Suprapubic skin (tissue), 4 donors: ENCODE data around the gene UBTD2.

Source experiments
- EP300 ChIP-seq: sonication (generic); formaldehyde crosslinking; IDR thresholded peaks from one replicate; pipeline ENCODE4 v1.6.1; 2017; ENCODE audit warnings: antibody characterized with exemption
- POLR2AphosphoS5 ChIP-seq, 3 donors: sonication (generic); formaldehyde crosslinking; IDR thresholded peaks; one replicate each; pipeline ENCODE4 v1.6.1; 2017; ENCODE audit warnings: antibody characterized with exemption in 3 of 3
- TF ChIP-seq, protein P1 (sequence below), 2 donors: fragments of 200-600 bp in 1 of 2; fragments of 450-650 bp in 1 of 2; sonication (generic) in 1 of 2; IDR thresholded peaks; one replicate each; pipeline ENCODE4 v1.5.1; 2016 to 2019; ENCODE audit warnings: antibody characterized with exemption in 2 of 2, mild to moderate bottlenecking in 1 of 2, moderate library complexity in 1 of 2

DNA sequence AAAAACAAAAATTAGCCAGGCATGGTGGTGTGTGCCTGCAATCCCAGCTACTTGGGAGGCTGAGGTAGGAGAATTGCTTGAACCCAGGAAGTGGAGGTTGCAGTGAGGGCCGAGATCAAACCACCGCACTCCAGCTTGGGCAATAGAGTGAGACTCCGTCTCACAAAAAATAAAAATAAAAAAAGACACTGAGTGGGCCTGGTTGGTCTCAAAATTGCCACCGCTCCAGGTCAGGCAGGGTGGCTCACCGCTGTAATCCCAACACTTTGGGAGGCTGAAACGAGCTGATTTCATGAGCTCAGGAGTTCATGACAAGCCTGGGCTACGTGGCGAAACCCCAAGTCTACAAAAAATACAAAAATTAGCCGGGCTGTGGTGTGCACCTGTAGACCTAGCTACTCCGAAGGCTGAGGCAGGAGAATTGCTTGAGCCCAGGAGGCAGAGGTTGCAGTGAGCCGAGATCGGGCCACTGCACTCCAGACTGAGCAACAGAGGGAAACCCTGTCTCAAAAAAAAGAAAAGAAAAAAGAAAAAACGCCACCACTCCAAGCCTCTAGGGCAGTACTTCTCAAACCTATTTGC is 97.4 kb downstream of the UBTD2 start:
- TF ChIP-seq, protein P1, sequence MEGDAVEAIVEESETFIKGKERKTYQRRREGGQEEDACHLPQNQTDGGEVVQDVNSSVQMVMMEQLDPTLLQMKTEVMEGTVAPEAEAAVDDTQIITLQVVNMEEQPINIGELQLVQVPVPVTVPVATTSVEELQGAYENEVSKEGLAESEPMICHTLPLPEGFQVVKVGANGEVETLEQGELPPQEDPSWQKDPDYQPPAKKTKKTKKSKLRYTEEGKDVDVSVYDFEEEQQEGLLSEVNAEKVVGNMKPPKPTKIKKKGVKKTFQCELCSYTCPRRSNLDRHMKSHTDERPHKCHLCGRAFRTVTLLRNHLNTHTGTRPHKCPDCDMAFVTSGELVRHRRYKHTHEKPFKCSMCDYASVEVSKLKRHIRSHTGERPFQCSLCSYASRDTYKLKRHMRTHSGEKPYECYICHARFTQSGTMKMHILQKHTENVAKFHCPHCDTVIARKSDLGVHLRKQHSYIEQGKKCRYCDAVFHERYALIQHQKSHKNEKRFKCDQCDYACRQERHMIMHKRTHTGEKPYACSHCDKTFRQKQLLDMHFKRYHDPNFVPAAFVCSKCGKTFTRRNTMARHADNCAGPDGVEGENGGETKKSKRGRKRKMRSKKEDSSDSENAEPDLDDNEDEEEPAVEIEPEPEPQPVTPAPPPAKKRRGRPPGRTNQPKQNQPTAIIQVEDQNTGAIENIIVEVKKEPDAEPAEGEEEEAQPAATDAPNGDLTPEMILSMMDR (IDR thresholded peaks at IDR 0.05) = no peak
- no peak for TF ChIP-seq POLR2AphosphoS5 (IDR thresholded peaks at IDR 0.05)
- TF ChIP-seq EP300 = no peak
